NT2/D1 (cell line): ENCODE results near the gene PPBP.

Source experiments
- SUZ12 ChIP-seq: IDR thresholded peaks from 2 replicates; pipeline ENCODE4 v1.6.1; 2011; ENCODE audit not compliant: insufficient read length, insufficient read depth; ENCODE audit errors: extremely low read depth
- YY1 ChIP-seq: IDR thresholded peaks from 2 replicates; pipeline ENCODE4 v1.6.1; 2011; ENCODE audit not compliant: insufficient read length, insufficient read depth
- ZNF274 ChIP-seq: IDR thresholded peaks from 2 replicates; pipeline ENCODE4 v1.6.1; 2011; ENCODE audit warnings: mild to moderate bottlenecking, low read depth, low read length

DNA sequence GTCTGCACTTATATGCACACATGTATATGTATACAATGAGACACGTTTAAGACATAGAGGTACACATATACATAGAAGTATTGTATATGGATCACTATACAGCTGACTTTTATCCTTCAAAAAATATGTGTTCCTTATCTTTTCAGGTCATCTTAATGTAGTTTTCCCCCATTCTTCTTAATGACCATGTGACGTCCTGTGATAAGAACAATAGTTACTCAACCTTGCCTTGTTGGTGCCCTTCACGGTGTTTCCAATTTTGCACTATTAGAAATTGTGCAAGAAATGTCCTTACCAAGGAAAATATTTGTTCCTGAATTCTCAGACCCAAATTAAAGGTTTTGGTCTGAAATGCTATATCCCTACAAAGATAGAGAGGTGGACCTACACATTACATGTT lies 1.0 kb upstream of the PPBP start:
- TF ChIP-seq ZNF274 (no peak), YY1 (no peak), SUZ12 (no peak)
